HEK293 (cell line): ENCODE measurements around the gene ADAM23.

Source experiments
- CTCF ChIA-PET: fragments of 350-600 bp; formaldehyde crosslinking; extraction: SDS; loops from one replicate; lab custom pipeline; 2021; ENCODE audit warnings: antibody characterized with exemption; lab: Yijun Ruan, JAX
- POLR2A ChIA-PET: fragments of 300-600 bp; formaldehyde crosslinking; extraction: SDS; loops from one replicate; lab custom pipeline; 2020; ENCODE audit warnings: antibody characterized with exemption, inconsistent platforms; lab: Yijun Ruan, JAX
- H3K27ac ChIP-seq: fragments of 200-500 bp; sonication (Bioruptor generic); 2 replicates; pipeline ENCODE4 v1.5.1; 2014; ENCODE audit warnings: low read depth, low read length, control low read depth, inconsistent platforms; ENCODE audit errors: extremely low read depth
- H3K36me3 ChIP-seq, 2 experiments: fragments of 200-500 bp in 1 of 2; sonication (Bioruptor generic) in 1 of 2; 1 replicate in 1 of 2; 2 replicates in 1 of 2; pipeline ENCODE4 v1.5.1; 2014 to 2017; ENCODE audit warnings: inconsistent platforms in 2 of 2, low read length in 2 of 2; ENCODE audit not compliant: control insufficient read depth in 2 of 2, insufficient read depth in 1 of 2
- H3K4me1 ChIP-seq: fragments of 200-500 bp; sonication (Bioruptor generic); 2 replicates; pipeline ENCODE4 v1.5.1; 2014; ENCODE audit warnings: mild to moderate bottlenecking, low read length, inconsistent platforms; ENCODE audit not compliant: control insufficient read depth, insufficient read depth
- H3K4me3 ChIP-seq: 2 replicates; pipeline ENCODE4 v1.5.1; 2011; ENCODE audit warnings: low read depth, mild to moderate bottlenecking, control low read depth, low read length, moderate library complexity
- H3K9me3 ChIP-seq: fragments of 200-500 bp; sonication (Bioruptor generic); 2 replicates; pipeline ENCODE4 v1.5.1; 2014; ENCODE audit warnings: low read depth, low read length, inconsistent platforms; ENCODE audit not compliant: control insufficient read depth, insufficient read depth
- ATF2 ChIP-seq: fragments of 450-650 bp; formaldehyde crosslinking; IDR thresholded peaks from 2 replicates; pipeline ENCODE4 v1.5.1; 2016; ENCODE audit warnings: missing biosample characterization, missing genetic modification characterization, low read depth
- ELK4 ChIP-seq: IDR thresholded peaks from 2 replicates; pipeline ENCODE4 v1.6.1; 2011; ENCODE audit warnings: mild to moderate bottlenecking, low read depth, low read length, borderline replicate concordance
- GLIS1 ChIP-seq: fragments of 450-650 bp; formaldehyde crosslinking; IDR thresholded peaks from 2 replicates; pipeline ENCODE4 v1.5.1; 2016; ENCODE audit warnings: missing biosample characterization, missing genetic modification characterization
- PRDM2 ChIP-seq: fragments of 450-650 bp; formaldehyde crosslinking; IDR thresholded peaks from 2 replicates; pipeline ENCODE4 v1.5.1; 2016; ENCODE audit warnings: missing biosample characterization, missing genetic modification characterization, borderline replicate concordance
- ZBTB21 ChIP-seq: fragments of 450-650 bp; formaldehyde crosslinking; IDR thresholded peaks from 2 replicates; pipeline ENCODE4 v1.5.1; 2017; ENCODE audit warnings: missing biosample characterization, missing genetic modification characterization
- ZFP3 ChIP-seq: fragments of 450-650 bp; formaldehyde crosslinking; IDR thresholded peaks from 2 replicates; pipeline ENCODE4 v1.5.1; 2016; ENCODE audit warnings: low read depth, missing biosample characterization, missing genetic modification characterization
- ZIC2 ChIP-seq: fragments of 450-650 bp; formaldehyde crosslinking; IDR thresholded peaks from 2 replicates; pipeline ENCODE4 v1.5.1; 2016; ENCODE audit warnings: missing biosample characterization, missing genetic modification characterization
- ZNF16 ChIP-seq: fragments of 450-650 bp; formaldehyde crosslinking; IDR thresholded peaks from 2 replicates; pipeline ENCODE4 v1.5.1; 2016; ENCODE audit warnings: low read depth, missing biosample characterization, missing genetic modification characterization
- ZNF175 ChIP-seq: fragments of 450-650 bp; formaldehyde crosslinking; IDR thresholded peaks from 2 replicates; pipeline ENCODE4 v1.5.1; 2016; ENCODE audit warnings: missing biosample characterization, missing genetic modification characterization
- ZNF248 ChIP-seq: fragments of 450-650 bp; formaldehyde crosslinking; IDR thresholded peaks from 2 replicates; pipeline ENCODE4 v1.5.1; 2017; ENCODE audit warnings: missing biosample characterization, missing genetic modification characterization
- ZNF280D ChIP-seq: fragments of 450-650 bp; formaldehyde crosslinking; IDR thresholded peaks from 2 replicates; pipeline ENCODE4 v1.5.1; 2016; ENCODE audit warnings: missing biosample characterization, missing genetic modification characterization
- ZNF404 ChIP-seq: fragments of 450-650 bp; formaldehyde crosslinking; IDR thresholded peaks from 2 replicates; pipeline ENCODE4 v1.5.1; 2017; ENCODE audit warnings: missing biosample characterization, missing genetic modification characterization
- ZNF48 ChIP-seq: fragments of 450-650 bp; formaldehyde crosslinking; IDR thresholded peaks from 2 replicates; pipeline ENCODE4 v1.5.1; 2016; ENCODE audit warnings: missing biosample characterization, missing genetic modification characterization
- ZNF518A ChIP-seq: fragments of 450-650 bp; formaldehyde crosslinking; conservative IDR thresholded peaks from 2 replicates; pipeline ENCODE4 v1.5.1; 2016; ENCODE audit warnings: low read depth, missing biosample characterization, missing genetic modification characterization
- ZNF664 ChIP-seq: fragments of 450-650 bp; formaldehyde crosslinking; IDR thresholded peaks from 2 replicates; pipeline ENCODE4 v1.5.1; 2016; ENCODE audit warnings: missing biosample characterization, missing genetic modification characterization

ADAM23 gene

GRCh38 chr2:206435742-206436141, 7.6 kb upstream of the ADAM23 start (continued):
- TF ChIP-seq PRDM2 (tag by site-specific recombination) (no peak), ZNF280D (tag by site-specific recombination) (no peak), GLIS1 (tag by site-specific recombination) (no peak), ZIC2 (tag by site-specific recombination) (no peak), ZNF48 (no peak), ELK4 (no peak)

GRCh38 chr2:206438196-206438724, 5.1 kb upstream of the ADAM23 start:
- ChIA-PET POLR2A (no interaction called here), CTCF (no interaction called here)
- Histone ChIP-seq H3K4me1 (peaks cover 1% of the 10 kb centered on the region; the same call in 1 of the 2 replicates), H3K36me3 (no peaks in the 10 kb centered on the region), H3K4me3 (no peak overlapping the region), H3K27ac (no peak overlapping the region), H3K9me3 (no peaks in the 10 kb centered on the region)
- TF ChIP-seq ZNF175 (tag by site-specific recombination) (no peak), ZNF664 (no peak), ZNF404 (tag by site-specific recombination) (no peak), ZBTB21 (tag by site-specific recombination) (no peak), ZNF248 (no peak), ATF2 (no peak), ZNF518A (tag by site-specific recombination) (no peak), ZNF16 (no peak), ZFP3 (tag by site-specific recombination) (no peak), ELK4 (no peak)
